GM12801 (cell line): Measurements from ENCODE around the gene SIRT7.

Experiments used
- CTCF ChIP-seq: IDR thresholded peaks from one replicate; pipeline ENCODE4 v1.5.1; 2011; ENCODE audit warnings: control low read depth; ENCODE audit not compliant: insufficient read length; ENCODE audit errors: extremely low read depth

SIRT7 gene

DNA sequence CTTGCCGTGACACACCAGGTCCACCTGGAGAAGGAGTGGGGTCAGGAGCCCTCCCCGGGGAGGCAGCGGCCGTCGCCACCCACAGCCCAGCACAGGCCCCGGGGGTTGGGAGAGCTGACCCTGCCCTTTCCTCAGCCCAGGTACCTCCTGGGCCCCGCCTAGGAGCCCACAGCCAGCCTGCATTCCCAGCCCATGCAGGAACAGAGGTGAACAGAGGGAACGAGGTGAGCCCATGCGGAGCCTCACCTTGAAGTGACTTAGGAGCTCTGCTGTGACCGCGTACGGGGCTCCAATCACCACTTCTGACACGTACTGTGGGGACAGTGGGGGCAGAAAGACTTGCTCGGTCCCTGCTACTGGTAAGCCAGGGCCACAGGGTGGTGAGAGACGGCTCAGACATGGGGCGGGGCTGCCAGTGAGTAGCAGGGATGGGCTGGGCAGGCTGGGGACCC, 12.5 kb downstream of the SIRT7 start:
- TF ChIP-seq CTCF = no peak

- TF ChIP-seq CTCF = no peak
Measured at GRCh38 chr17:81904600-81905423, 13.2 kb downstream of the SIRT7 start.

DNA sequence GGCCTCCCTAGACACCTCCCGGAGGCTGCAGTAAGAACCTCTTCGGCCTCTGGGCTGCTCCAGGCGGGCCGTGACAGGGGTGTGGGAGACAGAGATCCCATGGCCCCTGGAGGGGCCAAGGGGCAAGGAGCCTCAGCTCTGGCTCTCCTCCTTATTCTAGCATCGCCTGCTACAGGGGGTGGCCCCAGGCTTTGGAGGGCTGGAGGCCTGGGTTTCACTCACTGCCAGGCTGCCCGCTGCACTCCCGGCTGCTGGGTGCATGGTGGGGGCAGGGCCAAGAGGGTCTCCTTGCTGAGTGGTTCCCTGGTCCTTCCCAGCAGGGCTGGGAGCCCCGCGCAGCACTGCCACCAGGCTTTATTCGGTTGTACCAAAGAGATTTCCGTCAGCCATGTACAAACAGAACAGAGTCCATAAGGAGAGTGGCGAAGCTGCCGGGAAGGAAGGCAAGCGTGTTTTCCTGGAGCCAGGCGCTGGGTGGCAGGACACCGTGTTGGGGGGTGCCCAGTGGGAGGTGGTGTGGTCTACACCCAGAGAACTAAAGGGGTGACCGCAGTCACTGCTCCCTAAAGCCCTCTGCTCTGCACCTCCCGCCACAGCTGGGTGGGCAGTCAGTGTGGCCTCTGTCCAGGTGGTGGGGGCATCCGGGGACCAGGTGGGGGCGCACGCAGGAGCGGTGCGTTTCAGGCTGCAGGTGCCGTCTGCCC, 13.9 kb downstream of the SIRT7 start:
- no peak for TF ChIP-seq CTCF

- TF ChIP-seq CTCF = no peak
Measured at GRCh38 chr17:81903415-81903831, 14.6 kb downstream of the SIRT7 start.

DNA sequence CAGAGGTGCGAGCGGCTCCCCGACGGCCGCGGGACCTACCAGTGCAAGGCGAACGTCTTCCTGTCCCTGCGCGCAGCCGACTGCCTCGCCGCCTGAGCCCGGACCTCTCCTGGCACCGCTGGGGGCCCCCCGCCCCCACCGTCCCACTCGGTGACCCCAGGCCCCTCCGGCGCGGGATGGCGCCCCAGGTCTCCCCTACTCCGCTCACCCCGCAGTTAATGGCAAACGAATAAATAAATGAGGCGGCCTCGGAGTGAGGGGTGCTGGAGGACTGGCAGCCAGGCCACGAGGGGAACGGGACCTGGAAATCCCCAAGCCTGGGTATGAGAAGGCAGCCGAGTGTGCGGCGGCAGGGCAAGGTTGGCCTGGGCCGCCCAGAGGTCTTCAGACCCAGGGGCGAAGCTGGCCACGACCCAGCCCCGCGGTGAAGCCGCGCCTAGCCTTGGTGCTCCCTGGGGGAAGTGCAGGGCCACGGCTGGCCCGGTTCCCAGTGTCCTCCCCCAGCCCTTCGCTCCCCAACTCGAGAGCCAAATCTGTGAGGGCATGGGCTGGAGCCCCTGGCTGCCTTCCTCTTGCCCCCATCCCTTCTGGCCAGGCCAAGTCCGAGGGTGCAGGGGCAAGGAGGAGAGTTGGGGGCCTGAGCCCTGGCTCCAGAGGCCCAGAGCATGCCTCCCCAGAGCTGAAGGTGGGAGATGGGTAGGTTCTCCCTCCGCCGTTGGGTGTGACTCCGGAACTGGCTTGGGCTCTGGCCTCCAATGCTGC, 15.1 kb downstream of the SIRT7 start:
- TF ChIP-seq CTCF = no peak

GRCh38 chr17:81902023-81902652, 15.8 kb downstream of the SIRT7 start, which contains the start of gene NPB:
Gene NPB (plus strand): TSS chr17:81902238. CDS start chr17:81902278, 40 bp downstream.
- TF ChIP-seq CTCF = no peak
